Lower leg skin (tissue), 3 donors: ENCODE data around the gene CABP7.

Experiments
- POLR2A ChIP-seq, 2 donors: fragments of 450-650 bp; IDR thresholded peaks; one replicate each; pipeline ENCODE4 v1.6.1; 2016 to 2017; ENCODE audit warnings: antibody characterized with exemption in 2 of 2, mild to moderate bottlenecking in 1 of 2, moderate library complexity in 1 of 2
- TF ChIP-seq, protein P1 (sequence below), 3 donors: fragments of 450-650 bp; IDR thresholded peaks; one replicate each; pipeline ENCODE4 v1.5.1; 2016; ENCODE audit warnings: antibody characterized with exemption in 3 of 3, mild to moderate bottlenecking in 3 of 3, moderate library complexity in 2 of 3

DNA sequence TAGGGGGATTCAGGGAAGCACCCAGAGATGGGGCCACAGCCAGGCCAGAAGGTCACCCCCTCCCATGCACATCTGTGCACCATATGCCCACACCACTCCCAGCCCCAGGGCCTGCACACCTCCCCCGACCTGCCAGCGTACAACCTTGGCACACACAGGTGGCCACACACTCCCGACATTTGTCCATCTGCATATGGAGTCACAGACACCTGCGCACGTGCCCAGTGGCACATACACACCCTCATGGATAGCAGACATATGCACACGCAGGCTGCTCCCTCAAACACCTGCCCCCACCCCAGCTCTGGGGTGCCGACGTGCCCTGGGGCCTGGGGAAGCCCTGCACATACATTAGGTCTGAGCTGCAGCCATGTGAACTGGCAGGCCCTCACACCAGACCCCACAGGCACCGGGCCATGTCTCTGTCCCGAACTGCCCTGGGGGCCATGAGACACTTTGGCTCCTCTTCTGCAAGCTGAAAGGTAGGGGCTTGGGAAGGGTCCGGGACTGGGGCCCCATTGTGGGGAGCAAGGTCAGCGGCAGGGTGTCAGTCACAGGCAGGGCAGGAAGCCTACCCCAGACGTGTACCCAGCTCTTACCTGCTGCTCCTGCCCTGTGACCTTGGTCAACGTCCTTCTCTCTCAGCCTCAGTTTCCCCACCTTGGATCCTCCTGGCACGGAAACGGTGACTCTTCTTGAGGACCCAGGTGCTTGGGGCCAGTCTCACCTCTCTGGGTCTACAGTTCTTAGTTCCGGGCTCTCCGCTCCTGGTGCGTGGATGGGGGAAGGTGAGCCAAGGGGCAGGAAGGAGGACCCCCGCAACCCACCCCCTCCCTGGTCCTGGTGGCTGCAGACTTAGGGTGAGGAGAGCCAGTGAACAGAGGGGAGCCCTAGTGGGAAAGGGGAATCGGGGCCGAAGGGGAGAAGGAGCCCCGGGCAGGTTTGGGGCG lies 579 bp upstream of the CABP7 start:
- TF ChIP-seq, protein P1, sequence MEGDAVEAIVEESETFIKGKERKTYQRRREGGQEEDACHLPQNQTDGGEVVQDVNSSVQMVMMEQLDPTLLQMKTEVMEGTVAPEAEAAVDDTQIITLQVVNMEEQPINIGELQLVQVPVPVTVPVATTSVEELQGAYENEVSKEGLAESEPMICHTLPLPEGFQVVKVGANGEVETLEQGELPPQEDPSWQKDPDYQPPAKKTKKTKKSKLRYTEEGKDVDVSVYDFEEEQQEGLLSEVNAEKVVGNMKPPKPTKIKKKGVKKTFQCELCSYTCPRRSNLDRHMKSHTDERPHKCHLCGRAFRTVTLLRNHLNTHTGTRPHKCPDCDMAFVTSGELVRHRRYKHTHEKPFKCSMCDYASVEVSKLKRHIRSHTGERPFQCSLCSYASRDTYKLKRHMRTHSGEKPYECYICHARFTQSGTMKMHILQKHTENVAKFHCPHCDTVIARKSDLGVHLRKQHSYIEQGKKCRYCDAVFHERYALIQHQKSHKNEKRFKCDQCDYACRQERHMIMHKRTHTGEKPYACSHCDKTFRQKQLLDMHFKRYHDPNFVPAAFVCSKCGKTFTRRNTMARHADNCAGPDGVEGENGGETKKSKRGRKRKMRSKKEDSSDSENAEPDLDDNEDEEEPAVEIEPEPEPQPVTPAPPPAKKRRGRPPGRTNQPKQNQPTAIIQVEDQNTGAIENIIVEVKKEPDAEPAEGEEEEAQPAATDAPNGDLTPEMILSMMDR (IDR thresholded peaks at IDR 0.05) = no peak
- no peak for TF ChIP-seq POLR2A (IDR thresholded peaks at IDR 0.05)
